Activated CD4-positive, alpha-beta T cell treated with anti-CD3 and anti-CD28 coated beads for 4 hours (primary cell): ENCODE results near the gene ATF6B.
"Not testable (repeated sequence)": the region's sequence is repeated elsewhere in the genome, so short reads cannot be mapped to it uniquely, and the experiment has no call there.

Source experiments
- DNase-seq, 2 donors: peaks; one replicate each; pipeline ENCODE4 v3.0.0-alpha.2; 2020

The ATF6B gene

DNA sequence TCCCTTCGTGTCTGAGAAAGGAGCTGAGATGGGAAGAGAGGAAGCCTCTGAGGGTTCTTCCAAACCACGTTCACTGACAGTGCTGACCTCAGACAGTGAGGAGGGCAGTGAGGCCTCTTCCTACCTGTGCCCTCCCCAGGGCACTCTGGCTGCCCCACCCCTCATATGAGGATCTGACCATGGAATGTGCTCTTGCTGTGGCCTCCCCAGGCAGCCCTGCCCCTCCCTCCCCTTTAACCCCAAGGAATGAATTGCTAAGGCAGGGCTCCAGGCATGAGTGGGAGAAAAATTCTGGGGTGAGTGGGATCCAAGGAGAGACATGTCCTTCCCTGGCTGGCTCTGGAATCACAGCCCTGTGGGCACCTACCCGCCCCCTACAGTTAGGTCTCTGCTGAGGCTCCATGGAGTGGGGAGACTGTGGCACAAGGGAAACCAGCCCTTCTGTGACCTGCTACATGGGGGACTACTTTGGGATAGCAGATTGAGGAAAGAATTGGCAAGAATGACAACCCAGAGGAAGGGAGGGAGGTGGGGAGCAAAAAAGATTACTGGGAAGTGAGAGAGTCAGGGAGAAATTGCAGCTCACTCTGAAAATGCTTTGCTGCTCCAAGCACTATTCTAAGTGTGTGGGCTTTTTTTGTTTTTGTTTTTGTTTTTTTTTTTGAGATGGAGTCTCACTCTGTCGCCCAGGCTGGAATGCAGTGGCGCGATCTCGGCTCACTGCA lies 48.3 kb downstream of the ATF6B start:
- DNase-seq: no peak

DNA sequence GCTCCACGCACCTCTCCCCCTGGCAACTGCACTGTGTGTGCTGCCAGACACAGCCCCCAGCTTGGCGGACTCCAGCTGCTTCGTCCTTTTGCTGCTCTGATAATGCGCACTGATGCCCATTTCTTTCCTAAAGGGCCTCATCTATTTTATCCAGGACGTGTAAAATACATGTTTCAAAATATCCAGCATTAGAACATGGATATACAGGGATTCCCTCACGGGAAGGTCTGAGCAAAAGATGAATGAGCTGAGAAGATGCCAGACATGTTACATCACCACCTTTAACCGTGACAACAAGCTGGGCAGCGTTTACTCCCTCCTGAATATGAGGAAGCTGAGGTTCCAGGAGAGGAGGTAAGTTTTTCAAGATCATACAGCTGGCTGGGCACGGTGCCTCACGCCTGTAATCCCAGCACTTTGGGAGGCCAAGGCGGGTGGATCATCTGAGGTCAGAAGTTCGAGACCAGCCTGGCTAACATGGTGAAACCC lies 51.7 kb downstream of the ATF6B start:
- DNase-seq: no peak

DNA sequence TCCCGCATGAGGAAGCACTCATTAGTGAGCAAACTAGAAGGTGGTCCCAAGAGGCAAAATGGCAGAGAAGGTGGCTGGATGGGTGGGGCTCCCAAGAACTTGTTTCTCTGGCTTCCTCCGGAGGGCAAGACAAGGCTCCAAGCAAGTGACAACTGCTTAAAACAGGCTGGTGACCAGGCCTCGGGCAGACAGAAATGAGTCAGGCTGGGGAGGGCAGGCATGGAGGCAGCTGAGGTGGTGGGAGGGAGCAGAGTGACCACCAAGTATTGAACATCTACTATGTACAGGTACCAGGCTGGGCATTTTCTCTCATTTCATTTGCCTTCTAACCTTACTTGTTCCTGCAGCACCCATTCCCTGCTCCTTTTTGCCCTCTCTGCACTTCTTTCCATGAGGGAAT lies 52.3 kb downstream of the ATF6B start:
- DNase-seq: no peak

DNA sequence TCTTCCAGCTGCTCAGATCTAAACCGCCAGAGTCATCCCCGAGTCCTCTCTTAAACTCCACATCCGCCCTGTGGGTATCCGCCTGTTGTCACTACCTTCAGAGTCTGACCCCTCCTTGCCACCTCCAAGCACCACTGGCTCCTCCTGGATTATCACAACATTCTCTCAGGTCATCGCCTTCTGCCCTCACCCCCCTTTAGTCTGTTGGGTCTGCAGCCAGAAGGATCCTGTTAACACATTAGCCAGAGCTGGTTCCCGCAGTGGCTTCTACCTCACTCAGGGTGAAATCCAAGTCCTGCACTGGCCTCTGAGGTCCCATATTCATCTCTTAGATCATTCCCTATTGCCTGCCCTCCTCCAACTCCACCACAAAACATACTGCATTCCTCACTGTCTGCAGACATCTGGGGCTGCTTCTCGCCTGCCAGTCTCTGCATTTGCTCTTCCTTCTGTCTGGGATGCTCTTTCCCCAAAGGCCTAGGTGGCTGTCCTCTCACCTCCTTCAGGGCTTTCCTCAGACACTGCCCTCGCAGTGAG lies 53.0 kb downstream of the ATF6B start:
- DNase-seq: no peak

DNA sequence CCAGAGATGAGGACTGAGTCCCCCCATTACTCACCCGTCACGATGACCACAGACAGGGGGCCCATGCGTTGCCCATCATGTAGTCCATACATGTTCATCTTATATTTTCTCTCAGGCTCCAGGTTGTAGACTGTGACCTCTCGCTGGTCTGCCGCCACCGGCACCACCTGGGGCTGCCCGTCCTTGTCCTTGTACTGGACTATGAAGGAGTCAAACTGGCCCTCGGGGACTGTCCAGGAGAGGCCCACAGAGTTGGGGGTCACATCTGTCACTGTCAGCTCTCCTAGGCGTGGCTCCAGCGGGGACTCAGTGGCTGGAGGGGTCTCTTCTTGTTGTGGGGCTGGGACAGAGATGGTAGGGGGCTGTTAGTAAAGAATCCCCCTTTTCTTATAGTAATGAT lies 54.4 kb downstream of the ATF6B start:
- DNase-seq: no peak

DNA sequence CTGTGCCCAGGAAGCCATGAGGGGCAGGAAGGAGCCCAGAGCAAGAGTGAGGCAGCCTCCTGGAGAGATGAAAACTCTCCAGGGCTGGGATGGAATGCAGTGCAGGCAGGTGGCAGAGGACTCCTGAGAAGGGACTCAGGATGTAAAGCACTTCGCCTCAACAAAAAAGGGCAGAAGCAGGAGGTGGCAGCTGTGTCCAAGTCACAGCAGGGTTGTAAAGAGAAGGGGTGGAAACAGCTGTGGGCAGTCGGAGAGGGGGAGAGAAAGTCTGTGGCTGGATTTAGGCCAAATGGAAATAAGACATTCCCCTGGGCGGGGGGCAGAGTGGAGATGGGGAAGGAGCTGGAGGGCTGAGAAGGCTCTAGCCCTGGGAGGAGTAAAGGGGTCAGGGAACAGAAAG lies 54.9 kb downstream of the ATF6B start:
- DNase-seq: no peak

DNA sequence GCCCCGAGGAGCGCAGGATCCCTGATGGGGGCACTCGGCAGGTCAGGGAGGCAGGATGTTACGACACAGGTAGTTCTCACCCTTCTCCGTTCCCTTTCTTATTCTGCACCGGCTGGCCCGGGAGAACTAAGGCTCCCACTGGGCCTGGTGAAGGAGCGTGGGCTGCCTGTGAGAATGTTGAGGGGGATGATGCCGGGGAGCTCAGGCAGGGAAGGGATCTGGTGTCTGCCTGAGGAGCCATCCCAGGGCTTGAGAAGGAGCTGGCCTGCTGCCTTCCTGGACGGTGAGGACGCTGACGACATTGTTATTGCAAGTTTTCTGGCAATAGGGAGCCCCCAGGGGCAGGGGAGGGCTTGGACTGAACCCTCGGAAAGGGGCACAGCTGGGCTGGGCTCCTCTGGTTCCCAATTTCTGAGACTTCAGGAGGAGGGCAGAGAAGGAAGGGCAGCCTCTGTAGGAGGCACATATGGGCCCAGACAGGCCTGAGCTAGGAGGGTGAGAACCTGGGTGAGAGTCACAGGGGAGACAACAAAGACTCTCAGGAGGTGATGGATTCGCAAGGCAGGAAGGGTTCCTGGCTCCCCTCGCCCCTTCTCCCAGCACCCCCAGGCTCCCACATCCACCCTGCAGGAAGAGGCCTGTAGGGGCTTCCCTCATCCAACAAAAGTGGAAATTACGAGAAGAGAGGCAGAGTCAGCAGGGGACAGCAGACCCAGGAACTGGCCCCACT lies 57.1 kb downstream of the ATF6B start:
- DNase-seq: no peak

DNA sequence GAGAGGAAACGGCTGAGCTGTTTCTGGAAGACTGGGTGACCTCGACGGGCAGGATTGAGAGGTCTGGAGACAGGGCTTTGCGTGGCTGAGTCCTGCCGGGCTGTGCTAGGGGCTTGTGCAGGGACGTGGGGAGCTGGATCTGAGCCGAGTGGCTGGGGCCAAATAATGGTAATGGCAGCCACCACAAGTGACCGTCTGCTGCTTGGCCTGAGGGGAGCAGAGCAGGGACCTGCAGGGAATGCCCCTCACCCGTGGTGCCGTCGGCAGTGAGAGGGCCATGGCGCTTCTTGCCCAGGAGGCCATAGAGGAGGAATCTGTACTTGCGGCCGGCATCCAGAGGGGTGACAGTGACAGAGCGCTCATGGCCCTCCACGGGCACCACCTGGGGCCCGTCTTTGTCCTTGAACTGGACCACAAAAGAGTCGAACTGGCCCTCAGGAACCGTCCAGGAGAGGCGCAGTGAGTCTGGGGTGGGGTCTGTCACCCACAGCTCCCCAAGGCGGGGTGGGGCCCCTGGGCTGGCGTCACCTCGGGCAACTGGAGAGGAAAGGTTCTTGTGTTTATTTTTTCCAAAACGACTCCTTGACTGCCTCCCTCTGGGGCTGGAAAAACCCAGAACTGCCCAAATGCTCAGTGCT lies 58.0 kb downstream of the ATF6B start:
- DNase-seq: no peak

DNA sequence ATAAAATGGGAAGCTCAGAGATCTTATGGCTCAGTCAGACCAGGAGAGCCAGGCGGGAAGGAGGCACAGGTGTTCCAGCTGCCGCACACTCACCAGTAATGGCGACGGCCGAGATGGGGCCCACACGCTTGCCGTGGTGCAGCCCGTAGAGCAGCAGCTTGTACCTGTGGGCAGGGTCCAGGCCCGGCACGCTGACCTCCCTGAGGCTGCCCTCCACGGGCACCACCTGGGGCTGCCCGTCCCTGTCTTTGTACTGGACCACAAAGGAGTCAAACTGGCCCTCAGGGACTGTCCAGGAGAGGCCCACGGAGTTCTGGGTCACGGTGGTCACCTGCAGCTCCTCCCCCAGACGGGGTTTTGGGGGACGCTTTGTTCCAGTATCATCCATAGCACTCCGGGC lies 58.6 kb downstream of the ATF6B start:
- DNase-seq: no peak

DNA sequence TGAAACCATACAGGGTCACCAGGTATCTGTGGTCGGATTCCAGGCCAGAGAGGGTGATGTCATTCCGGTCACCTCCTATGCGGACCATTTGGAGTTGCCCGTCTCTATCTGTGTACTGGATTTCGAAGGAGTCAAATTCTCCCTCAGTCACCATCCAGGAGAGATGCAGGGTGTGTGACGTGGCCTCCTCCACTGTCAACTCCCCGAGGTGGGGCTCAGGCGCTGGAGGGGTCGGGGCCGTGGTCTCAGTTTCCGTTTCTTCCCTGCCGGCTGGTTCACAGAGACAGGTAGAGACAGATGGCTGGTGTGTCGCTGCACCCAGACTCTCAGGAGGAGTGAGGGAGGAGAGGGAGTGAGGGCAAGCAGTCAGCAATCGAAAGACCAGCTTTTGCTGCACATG lies 59.2 kb downstream of the ATF6B start:
- no peak for DNase-seq

DNA sequence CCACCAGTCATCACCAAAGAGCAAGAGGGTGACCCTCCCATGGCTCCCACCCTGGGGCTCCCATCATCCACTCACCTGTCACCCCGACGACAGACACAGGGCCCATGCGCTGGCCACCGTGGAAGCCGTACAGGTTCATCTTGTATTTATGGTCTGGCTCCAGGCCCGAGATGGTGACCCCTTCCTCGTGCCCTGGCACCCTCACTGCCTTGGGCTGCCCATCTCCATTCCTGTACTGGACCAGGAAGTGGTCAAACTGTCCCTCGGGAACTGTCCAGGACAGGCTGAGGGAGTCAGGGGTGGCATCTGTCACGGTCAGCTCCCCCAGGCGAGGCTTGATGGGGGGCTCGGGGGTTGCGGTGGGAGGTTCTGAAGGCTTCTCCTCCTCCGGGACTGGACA lies 59.7 kb downstream of the ATF6B start:
- not testable (repeated sequence) for DNase-seq

DNA sequence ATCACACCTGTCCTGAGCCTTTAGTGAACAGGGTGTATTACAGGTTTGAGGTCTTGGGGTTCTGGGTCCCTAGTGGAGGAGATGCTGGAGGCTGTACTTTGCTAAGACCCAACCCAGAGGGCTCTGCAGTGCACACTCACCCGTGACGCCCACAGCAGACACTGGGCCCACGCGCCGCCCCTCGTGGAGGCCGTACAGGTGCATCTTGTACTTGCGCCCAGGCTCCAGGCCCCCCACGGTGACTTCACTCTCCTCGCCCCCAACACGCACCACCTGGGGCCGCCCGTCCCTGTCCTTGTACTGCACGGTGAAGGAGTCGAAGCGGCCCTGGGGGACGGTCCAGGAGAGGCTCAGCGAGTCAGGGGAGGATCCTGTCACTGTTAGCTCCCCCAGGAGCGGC lies 60.5 kb downstream of the ATF6B start:
- DNase-seq: not testable (repeated sequence)
